Stimulated activated CD4-positive, alpha-beta T cell treated with anti-CD3 and anti-CD28 coated beads, TNF-alpha, amount 100 ng/mL, for 48 hours (primary cell): ENCODE measurements around the gene C15orf39.
"Not testable (repeated sequence)": the region's sequence is repeated elsewhere in the genome, so short reads cannot be mapped to it uniquely, and the experiment has no call there.

Source experiments
- DNase-seq, 3 donors: peaks; one replicate each; pipeline ENCODE4 v3.0.0-alpha.2; 2020; ENCODE audit warnings: low read depth in 3 of 3

Gene C15orf39

GRCh38 chr15:75201616-75202250, at the start of gene C15orf39:
TSS of gene C15orf39 (plus strand) at chr15:75201882. CDS start at chr15:75206049, 4,167 bp downstream.
- DNase-seq = peak; percentile 52 to 66 (median 55)

GRCh38 chr15:75152382-75153079, 49.2 kb upstream of the C15orf39 start:
- DNase-seq = no peak

- DNase-seq = no peak
These were observed 48.6 kb upstream of the C15orf39 start for GRCh38 chr15:75153087-75153486.

GRCh38 chr15:75153565-75154276, 48.0 kb upstream of the C15orf39 start:
- DNase-seq = no peak

GRCh38 chr15:75154461-75155062, 47.1 kb upstream of the C15orf39 start:
- DNase-seq = no peak

GRCh38 chr15:75156326-75157215, 45.1 kb upstream of the C15orf39 start:
- no peak for DNase-seq

- no peak for DNase-seq
These were observed 43.3 kb upstream of the C15orf39 start for GRCh38 chr15:75158402-75158801.

- DNase-seq = no peak
These were observed 42.4 kb upstream of the C15orf39 start for GRCh38 chr15:75159244-75159643.

- no peak for DNase-seq
These were observed 40.4 kb upstream of the C15orf39 start for GRCh38 chr15:75161106-75161916.

- no peak for DNase-seq
These were observed 39.7 kb upstream of the C15orf39 start for GRCh38 chr15:75161917-75162414.

GRCh38 chr15:75163150-75163564, 38.5 kb upstream of the C15orf39 start:
- no peak for DNase-seq

GRCh38 chr15:75164625-75165350, 36.9 kb upstream of the C15orf39 start:
- DNase-seq = no peak

GRCh38 chr15:75166489-75167063, 35.1 kb upstream of the C15orf39 start:
- not testable (repeated sequence) for DNase-seq

GRCh38 chr15:75167588-75168350, 33.9 kb upstream of the C15orf39 start:
- peak in 1 of 3 donors; percentile 33 for DNase-seq

- DNase-seq = no peak
These were observed 33.3 kb upstream of the C15orf39 start for GRCh38 chr15:75168374-75168773.

GRCh38 chr15:75170203-75170602, 31.5 kb upstream of the C15orf39 start:
- DNase-seq = no peak

- DNase-seq = no peak
These were observed 30.9 kb upstream of the C15orf39 start for GRCh38 chr15:75170711-75171341.

- no peak for DNase-seq
These were observed 30.3 kb upstream of the C15orf39 start for GRCh38 chr15:75171408-75171807.
